ENCODE results near the gene TP53RK.

TP53RK gene

GRCh38 chr20:46657137-46657536 lies 32.1 kb downstream of the TP53RK start:
- no peak for DNase-seq

GRCh38 chr20:46652699-46653098 lies 36.5 kb downstream of the TP53RK start:
- no peak for DNase-seq

DNA sequence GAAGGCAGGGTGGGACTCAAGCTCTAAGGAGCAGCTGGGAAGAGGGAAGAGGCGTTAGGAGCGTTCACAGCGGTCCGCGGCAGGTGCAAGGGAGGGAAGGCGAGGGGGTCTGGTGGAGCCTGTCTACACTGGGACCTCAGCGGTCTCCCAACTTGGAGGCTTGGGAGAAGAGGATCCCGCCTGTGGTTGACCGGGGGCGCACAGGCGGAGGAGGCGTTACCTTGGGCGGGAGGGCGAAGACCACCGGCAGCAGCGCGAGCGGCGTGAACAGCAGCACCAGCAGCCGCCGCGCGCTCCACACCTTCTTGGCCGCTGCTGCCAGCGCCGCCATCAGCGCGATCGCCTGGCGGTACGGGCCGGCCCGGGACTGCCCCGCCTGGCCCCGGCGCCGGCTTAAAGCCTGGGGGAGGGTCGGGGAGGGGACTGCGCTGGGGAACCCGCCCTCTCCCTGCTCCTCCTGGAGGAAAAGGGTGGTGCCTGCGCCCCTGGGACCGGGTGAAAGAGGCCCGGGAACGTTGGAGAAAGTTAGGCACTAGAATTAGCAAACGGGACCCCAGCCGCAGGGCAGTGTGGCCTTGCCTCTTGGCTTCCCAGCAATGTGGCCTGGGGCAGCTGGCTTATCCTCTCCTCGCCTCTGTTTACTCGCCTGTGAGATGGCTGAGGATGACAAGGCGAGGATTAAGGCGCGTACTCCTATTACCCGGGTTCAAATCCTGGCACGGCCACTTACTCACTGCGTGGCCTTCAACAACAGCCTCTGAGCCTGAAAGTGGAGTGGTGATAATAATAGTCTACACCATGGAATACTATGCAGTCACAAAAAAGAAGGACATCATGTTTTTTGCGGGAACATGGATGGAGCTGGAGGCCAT lies 37.9 kb downstream of the TP53RK start, which contains the start of gene SLC13A3:
Gene SLC13A3 (minus strand): TSS at position 369 of the 872 bp plus-strand sequence. CDS start 38 bp downstream, at position 331.
- peak; percentile 60 for DNase-seq

DNA sequence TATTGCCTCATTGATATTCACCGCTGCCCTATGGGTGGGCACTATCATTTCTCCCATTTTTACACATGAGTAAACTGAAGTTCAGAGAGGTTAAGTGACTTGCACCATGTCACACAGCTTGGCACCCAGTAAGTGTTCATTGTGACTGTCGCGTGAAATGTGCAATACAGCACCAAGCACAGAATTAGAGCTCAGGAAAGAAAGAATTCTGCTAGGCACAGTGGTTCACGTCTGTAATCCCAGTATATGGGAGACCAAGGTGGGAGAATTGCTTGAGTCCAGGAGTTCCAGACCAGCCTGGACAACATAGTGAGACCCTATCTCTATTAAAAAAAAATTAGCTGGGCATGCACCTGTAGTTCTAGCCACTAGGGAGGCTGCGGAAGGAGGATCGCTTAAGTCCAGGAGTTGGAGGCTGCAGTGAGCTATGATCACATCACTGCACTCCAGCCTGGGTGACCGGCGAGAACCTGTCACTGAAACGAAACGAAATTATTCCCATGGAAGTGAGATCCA lies 38.6 kb downstream of the TP53RK start:
- no peak for DNase-seq

DNA sequence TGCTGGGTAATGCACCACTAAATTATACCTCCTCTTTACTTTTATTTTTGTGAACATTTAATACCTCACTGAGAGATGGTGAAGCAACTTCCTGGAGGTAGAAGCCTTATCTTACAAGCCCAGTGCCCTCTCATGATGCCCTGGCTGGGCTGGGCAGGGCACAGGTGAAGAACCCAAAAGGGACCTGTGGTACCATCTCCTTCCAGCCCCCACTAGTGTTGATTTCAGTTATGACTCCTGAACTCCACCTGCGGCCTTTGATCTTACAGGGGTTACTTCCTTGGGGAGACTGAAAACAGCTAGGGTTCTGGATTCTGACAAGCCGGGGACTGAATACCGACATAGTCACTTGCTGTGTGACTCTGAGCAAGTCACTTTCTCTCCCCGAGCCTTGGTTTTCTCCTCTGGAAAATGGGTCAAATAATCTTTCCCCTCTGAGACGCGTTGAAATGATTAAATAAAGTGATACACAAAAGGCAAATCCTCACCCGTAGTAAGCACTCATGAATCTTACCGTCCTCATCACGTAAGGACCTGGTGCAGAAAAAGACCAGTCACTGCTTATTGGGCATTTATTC lies 39.2 kb downstream of the TP53RK start:
- DNase-seq, result no peak

- no peak for DNase-seq
These were observed 39.6 kb downstream of the TP53RK start for GRCh38 chr20:46649650-46649949.

DNA sequence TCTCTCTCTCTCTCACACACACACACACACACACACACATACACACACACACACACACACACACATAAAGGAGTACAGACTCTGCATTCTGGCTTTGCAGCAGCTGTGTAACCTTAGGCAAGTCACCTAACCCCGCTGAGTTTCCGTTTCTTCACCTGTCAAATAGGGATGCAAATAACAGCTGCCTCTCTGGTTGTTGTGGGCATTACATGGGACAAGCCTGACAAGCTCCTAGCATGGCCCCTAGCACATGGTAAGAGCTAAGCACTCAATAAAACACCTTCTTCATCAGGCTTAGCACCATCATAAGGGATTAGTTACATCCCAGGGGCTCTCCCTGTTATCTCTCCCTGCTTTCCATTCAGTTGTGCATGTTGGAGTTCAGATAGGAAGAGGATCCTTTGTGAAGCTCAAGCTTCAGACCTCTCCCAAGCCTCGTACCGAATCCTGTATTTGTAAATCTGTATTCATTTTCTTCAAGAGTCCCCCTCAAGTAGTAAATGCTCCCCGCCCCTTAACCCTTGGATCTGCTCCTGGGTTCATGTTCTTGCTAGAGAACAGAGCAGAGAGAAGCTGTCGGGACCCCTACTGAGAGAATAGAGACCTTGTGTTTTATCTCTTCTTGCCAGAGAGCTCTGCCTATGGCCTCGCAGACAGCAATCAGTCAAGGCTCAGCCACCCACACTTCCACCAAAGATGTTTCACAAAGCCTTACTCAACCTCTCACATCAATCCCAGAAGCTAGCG lies 40.2 kb downstream of the TP53RK start:
- no peak for DNase-seq

DNA sequence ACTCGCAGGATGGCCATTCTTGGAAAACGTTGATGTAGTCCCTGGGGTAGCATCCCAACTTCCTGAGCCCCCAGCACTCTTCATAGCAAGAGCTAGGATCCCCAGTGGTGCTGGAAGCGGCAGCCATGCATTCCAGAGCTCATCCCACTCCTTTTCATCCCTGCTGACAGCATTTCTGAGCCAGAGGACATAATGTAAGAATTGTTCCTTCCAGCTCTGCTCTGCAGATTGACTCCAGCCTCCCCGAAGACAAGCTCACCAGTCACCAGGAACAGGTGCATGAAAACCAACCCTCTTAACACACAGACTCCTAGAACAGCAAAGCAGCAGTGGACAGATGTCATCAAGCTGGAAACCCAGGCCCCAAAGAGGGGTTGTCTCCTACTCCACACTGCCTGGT lies 41.8 kb downstream of the TP53RK start:
- DNase-seq, result no peak

GRCh38 chr20:46646659-46647380 lies 42.4 kb downstream of the TP53RK start:
- no peak for DNase-seq

GRCh38 chr20:46646122-46646521 lies 43.1 kb downstream of the TP53RK start:
- DNase-seq, result no peak

DNA sequence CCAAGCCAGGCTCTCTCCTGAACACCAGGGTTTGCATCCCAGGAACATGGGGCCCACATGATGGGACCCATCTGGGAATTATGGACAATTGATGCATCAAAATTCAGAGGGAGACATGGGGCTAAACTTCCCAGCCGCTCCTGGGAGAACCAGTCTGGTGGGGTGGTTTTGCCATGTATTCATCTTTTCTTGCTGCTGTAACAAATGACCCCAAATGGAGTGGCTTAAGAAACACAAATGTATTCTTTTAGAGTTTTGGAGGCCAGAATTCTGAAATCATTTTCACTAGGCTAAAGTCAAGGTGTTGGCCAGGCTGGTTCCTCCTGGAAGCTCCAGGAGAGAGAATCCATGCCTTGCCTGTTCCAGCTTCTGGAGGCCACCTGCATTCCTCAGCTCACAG lies 44.5 kb downstream of the TP53RK start:
- DNase-seq, result no peak

- DNase-seq, result no peak
These were observed 45.1 kb downstream of the TP53RK start for GRCh38 chr20:46644160-46644559.

DNA sequence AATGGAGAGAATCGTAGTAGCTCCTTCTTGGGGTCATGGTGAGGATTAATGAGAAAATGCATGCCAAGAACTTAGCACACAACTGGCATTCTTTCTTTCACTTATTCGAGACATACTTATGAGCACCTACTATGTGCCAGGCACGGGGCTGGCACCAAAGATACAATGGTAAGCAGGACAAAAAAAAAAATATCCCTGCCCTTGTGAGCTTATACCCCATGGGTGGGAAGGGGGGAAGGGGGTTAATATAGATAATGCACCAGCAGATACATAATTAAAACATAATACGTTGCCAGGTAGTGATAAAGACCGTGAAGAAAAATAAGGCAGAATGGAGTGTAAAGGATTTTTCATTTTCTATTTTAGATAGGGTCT lies 46.3 kb downstream of the TP53RK start:
- DNase-seq, result no peak

DNA sequence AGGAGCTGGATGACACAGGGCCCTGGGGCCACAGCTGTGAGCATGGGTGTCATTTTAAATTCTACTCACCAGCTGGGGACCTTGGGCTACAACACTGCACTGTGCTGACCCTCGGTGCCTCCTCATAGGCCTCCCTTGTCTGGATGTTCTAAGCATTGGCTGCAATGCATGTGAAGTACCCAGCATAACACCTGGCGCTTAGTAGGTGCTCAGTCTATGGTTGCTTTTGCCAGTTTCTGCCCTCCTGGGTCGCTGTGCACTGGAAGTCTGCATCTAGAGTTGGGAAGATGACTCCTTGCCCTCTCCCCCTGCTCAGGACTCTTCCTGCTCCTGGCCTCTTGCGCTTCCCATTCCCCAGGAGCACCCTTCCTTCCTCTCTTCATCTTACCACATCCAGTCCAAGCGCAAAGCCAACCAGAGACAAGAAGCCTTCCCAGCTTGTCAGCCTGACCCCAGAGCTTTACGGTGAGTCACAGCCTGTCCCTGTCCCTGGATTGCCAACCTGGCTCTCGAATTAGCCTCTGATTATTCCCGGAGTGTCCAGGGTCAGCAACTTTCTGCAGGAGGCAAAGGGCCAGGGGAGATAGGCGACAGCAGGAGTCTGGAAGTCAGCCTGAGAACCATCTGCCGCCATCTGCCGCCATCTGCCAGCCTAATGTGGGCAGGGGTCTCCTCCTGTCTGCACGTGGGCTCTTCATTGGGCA lies 46.8 kb downstream of the TP53RK start:
- DNase-seq, result no peak

- DNase-seq, result no peak
These were observed 47.8 kb downstream of the TP53RK start for GRCh38 chr20:46641424-46641823.

- DNase-seq, result no peak
These were observed 48.5 kb downstream of the TP53RK start for GRCh38 chr20:46640536-46641311.

DNA sequence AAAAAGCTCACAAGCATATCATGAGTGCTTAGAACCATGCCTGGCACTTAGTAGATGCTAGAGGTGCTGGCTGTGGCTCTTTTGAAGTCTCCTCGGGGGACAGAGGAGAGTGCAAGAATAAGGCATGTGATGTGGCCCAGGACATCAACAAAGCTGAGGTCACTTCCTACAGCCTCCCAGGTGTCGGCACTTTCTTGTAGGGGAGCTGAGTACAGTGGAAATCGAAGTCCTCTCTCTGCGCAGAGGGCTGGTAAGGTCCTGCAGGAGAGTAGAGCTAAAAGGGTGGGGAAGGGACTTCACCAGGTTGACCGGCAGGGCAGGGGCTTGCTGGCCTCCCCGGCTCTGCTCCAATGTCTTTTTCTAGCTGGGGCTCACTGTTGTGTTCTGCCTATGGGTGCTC lies 49.2 kb downstream of the TP53RK start:
- no peak for DNase-seq

GRCh38 chr20:46639587-46639986 lies 49.7 kb downstream of the TP53RK start:
- no peak for DNase-seq

DNA sequence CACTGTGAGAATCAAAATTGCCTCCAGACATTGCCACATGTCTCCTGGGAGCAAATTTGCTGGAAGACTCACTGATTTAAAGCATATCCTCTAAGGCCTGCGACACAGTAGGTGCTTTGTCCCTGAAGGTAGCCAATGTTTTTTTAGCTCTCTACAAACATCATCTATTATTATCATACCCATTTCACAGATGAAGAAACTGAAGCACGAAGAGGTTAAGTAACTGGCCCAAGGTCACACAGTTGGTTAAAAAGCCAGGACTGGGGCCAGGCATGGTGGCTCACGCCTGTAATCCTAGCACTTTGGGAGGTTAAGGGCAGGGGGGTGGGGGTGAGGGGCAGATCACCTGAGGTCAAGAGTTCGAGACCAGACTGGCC lies 50.4 kb downstream of the TP53RK start:
- DNase-seq, result no peak

GRCh38 chr20:46638134-46638897 lies 50.9 kb downstream of the TP53RK start:
- no peak for DNase-seq
